Gastroesophageal sphincter (tissue), 4 donors: ENCODE data around the gene NUTM1. TPM values are rescaled to one million over a fixed set of nuclear protein-coding genes. Genes with fewer than 3 reads are reported as not detected.
A peak's percentile ranks its signal among the peaks of the same experiment; 100 is the strongest.

Experiments used
- ATAC-seq: fragments of 150-250 bp; one replicate; pipeline ENCODE4 v1.9.1; 2016; ENCODE audit warnings: mild to moderate bottlenecking, moderate library complexity
- H3K27ac ChIP-seq, 4 donors: fragments of 200-600 bp; sonication (generic) in 3 of 4; 1 replicate in 3 of 4; 2 replicates in 1 of 4; pipeline ENCODE4 v1.5.1; 2016 to 2019
- H3K27me3 ChIP-seq: fragments of 200-600 bp; sonication (generic); one replicate; pipeline ENCODE4 v1.5.1; 2019
- H3K36me3 ChIP-seq, 2 donors: fragments of 200-600 bp; sonication (generic); one replicate each; pipeline ENCODE4 v1.5.1; 2019; ENCODE audit warnings: control low read depth in 1 of 2
- H3K4me1 ChIP-seq, 3 donors: fragments of 200-600 bp; sonication (generic); 1 replicate in 2 of 3; 2 replicates in 1 of 3; pipeline ENCODE4 v1.5.1; 2016 to 2019; ENCODE audit warnings: control low read depth in 2 of 3
- H3K4me3 ChIP-seq, 2 donors: fragments of 200-600 bp; sonication (generic); one replicate each; pipeline ENCODE4 v1.5.1; 2019; ENCODE audit warnings: mild to moderate bottlenecking in 1 of 2, moderate library complexity in 1 of 2
- H3K9me3 ChIP-seq, 3 donors: fragments of 200-600 bp; sonication (generic); one replicate each; pipeline ENCODE4 v1.5.1; 2017 to 2019; ENCODE audit warnings: control low read depth in 2 of 3
- CTCF ChIP-seq, 4 experiments: fragments of 200-600 bp in 2 of 4; fragments of 450-650 bp in 2 of 4; sonication (generic) in 1 of 4; IDR thresholded peaks; one replicate each; pipeline ENCODE4 v1.5.1; 2017 to 2019; ENCODE audit warnings: antibody characterized with exemption in 4 of 4, mild to moderate bottlenecking in 2 of 4, moderate library complexity in 2 of 4
- EP300 ChIP-seq: sonication (generic); formaldehyde crosslinking; IDR thresholded peaks from one replicate; pipeline ENCODE4 v1.6.1; 2017; ENCODE audit warnings: antibody characterized with exemption, mild to moderate bottlenecking
- POLR2A ChIP-seq, 2 donors: fragments of 450-650 bp; IDR thresholded peaks; one replicate each; pipeline ENCODE4 v1.6.1; 2017; ENCODE audit warnings: antibody characterized with exemption in 2 of 2, mild to moderate bottlenecking in 2 of 2, moderate library complexity in 1 of 2
- POLR2AphosphoS5 ChIP-seq: sonication (generic); formaldehyde crosslinking; IDR thresholded peaks from one replicate; pipeline ENCODE4 v1.6.1; 2017; ENCODE audit warnings: antibody characterized with exemption
- WGBS, 2 donors: methylation state at CpG; one replicate each; pipeline ENCODE4 v1.1.5; 2018; ENCODE audit warnings: low coverage in 1 of 2; 5-methylcytosine and 5-hydroxymethylcytosine counted together
- total RNA-seq, 4 donors: library from RNA; depleted of rRNA; stranded (reverse); fragments of >200 nt; gene quantifications; one replicate each; pipeline ENCODE4 v1.1.0, GENCODE V29; 2016

The NUTM1 gene
- under 1 TPM in 1 of 4 donors, not detected in 3; 0.12 TPM for total RNA-seq

GRCh38 chr15:34342737-34343575 lies at the start of gene NUTM1, which contains the start of gene NOP10:
NUTM1 (plus strand) TSS chr15:34343315; CDS start chr15:34343697, 382 bp downstream.
NOP10 (minus strand) TSS chr15:34343136; CDS start chr15:34343073, 63 bp downstream.
- TF ChIP-seq CTCF (IDR thresholded peaks at IDR 0.05) (peak; percentile 93 to 97 (median 94)), EP300 (no peak), POLR2A (IDR thresholded peaks at IDR 0.05) (peak; percentile 38 to 56), POLR2AphosphoS5 (peak; percentile 88)
- ATAC-seq, result peak; percentile 95
- Histone ChIP-seq H3K4me1 (peaks cover 0 to 36% (median 8%) of the 10 kb centered on the region in 3 donors), H3K36me3 (peaks cover 0 to 24% of the 10 kb centered on the region in 2 donors), H3K27ac (peak within 1 kb of the TSS; percentile 79 to 90 (median 87)), H3K9me3 (no peaks in the 10 kb centered on the region), H3K4me3 (peak within 1 kb of the TSS; percentile 68 to 87), H3K27me3 (no peaks in the 10 kb centered on the region)
- 1 to 2% methylated on average over 28 to 33 of the region's 38 CpGs for WGBS, 2 donors

- ATAC-seq, result no peak
- H3K4me3 ChIP-seq, result no peak overlapping the region
- H3K27ac ChIP-seq, result peak overlapping the region in 1 of 4 donors; percentile 36
- no peaks in the 10 kb centered on the region for H3K27me3 ChIP-seq
- peaks cover 5 to 17% (median 7%) of the 10 kb centered on the region in 3 donors for H3K4me1 ChIP-seq
- WGBS, 2 donors, result 0% methylated on average over 1 of the region's 1 CpG
- no peaks in the 10 kb centered on the region for H3K9me3 ChIP-seq
- H3K36me3 ChIP-seq, result no peaks in the 10 kb centered on the region
- TF ChIP-seq POLR2AphosphoS5 (no peak), EP300 (no peak), POLR2A (IDR thresholded peaks at IDR 0.05) (no peak), CTCF (IDR thresholded peaks at IDR 0.05) (no peak)
Measured at GRCh38 chr15:34297059-34297458, 46.1 kb upstream of the NUTM1 start.

- Histone ChIP-seq H3K4me3 (no peak overlapping the region), H3K4me1 (peaks cover 5 to 17% (median 7%) of the 10 kb centered on the region in 3 donors), H3K27ac (no peak overlapping the region), H3K27me3 (no peaks in the 10 kb centered on the region), H3K9me3 (no peaks in the 10 kb centered on the region), H3K36me3 (no peaks in the 10 kb centered on the region)
- no CpG with 5 or more reads among the region's 3 CpGs for WGBS, 2 donors
- TF ChIP-seq POLR2A (IDR thresholded peaks at IDR 0.05) (no peak), CTCF (IDR thresholded peaks at IDR 0.05) (no peak), EP300 (no peak)
- no peak for ATAC-seq
Measured at GRCh38 chr15:34301058-34301457, 42.1 kb upstream of the NUTM1 start.

GRCh38 chr15:34304613-34305012 lies 38.5 kb upstream of the NUTM1 start:
- TF ChIP-seq EP300, result no peak
- no peak for ATAC-seq
- Histone ChIP-seq H3K27me3 (no peaks in the 10 kb centered on the region), H3K9me3 (no peaks in the 10 kb centered on the region), H3K4me1 (no peaks in the 10 kb centered on the region), H3K4me3 (no peak overlapping the region), H3K36me3 (peaks cover 0 to 4% of the 10 kb centered on the region in 2 donors), H3K27ac (no peak overlapping the region)

GRCh38 chr15:34311563-34311962 lies 31.6 kb upstream of the NUTM1 start:
- no peak for ATAC-seq
- Histone ChIP-seq H3K9me3 (no peaks in the 10 kb centered on the region), H3K4me1 (peaks cover 0 to 3% (median 0%) of the 10 kb centered on the region in 3 donors), H3K36me3 (peaks cover 0 to 9% of the 10 kb centered on the region in 2 donors), H3K4me3 (no peak overlapping the region), H3K27me3 (no peaks in the 10 kb centered on the region), H3K27ac (no peak overlapping the region)
- no peak for TF ChIP-seq POLR2A (IDR thresholded peaks at IDR 0.05)
- no peak for TF ChIP-seq EP300
- TF ChIP-seq POLR2AphosphoS5, result no peak
- no peak for TF ChIP-seq CTCF (IDR thresholded peaks at IDR 0.05)
- 100% methylated on average over 1 of the region's 1 CpG for WGBS, 2 donors
